Measurements from ENCODE around the gene EPHB1. TPM values are rescaled to one million over a fixed set of nuclear protein-coding genes. Genes with fewer than 3 reads are reported as not detected.

The EPHB1 gene
- total RNA-seq, 1 experiment from 2014 or later = 2.8 TPM

GRCh38 chr3:135057996-135058395 lies 262.9 kb downstream of the EPHB1 start:
- Mint-ChIP-seq H3K4me3 (no peak overlapping the region), H3K9me3 (peaks cover 12% of the 10 kb centered on the region in 2 experiments), H3K36me3 (ENCODE audit: insufficient read depth in 1 of 3, low read depth in 3 of 3) (peaks cover 0 to 12% (median 8%) of the 10 kb centered on the region in 3 experiments; a peak in 5 of 7 replicates), H3K27me3 (ENCODE audit: low read depth) (no peaks in the 10 kb centered on the region; the same call in none of the 2 replicates), H3K27ac (no peak overlapping the region), H3K4me1 (peaks cover 4 to 7% of the 10 kb centered on the region in 2 experiments; a peak in 3 of 4 replicates)
- H3K56ac ChIP-seq (ENCODE audit: insufficient read length, low read depth, low read length) = no peak overlapping the region
- no peak overlapping the region for H2BK5ac ChIP-seq (ENCODE audit: insufficient read length, low read length)
- H3K4me2 ChIP-seq (ENCODE audit: insufficient read depth, insufficient read length, low read length) = no peak overlapping the region
- H3T11ph ChIP-seq (ENCODE audit: low read length) = no peak overlapping the region
- no peak overlapping the region for H4K8ac ChIP-seq (replicated peaks; ENCODE audit: insufficient read length, low read depth, low read length)
- H3K23me2 ChIP-seq (ENCODE audit: insufficient read length, low read depth, low read length, poor library complexity, severe bottlenecking) = no peaks in the 10 kb centered on the region
- H2AFZ ChIP-seq (ENCODE audit: low read length) = no peak overlapping the region
- no peak overlapping the region for H3K14ac ChIP-seq (ENCODE audit: insufficient read depth, low read length)
- H3K18ac ChIP-seq (ENCODE audit: insufficient read length, low read depth, low read length) = no peak overlapping the region
- no peak for DNase-seq
- H4K20me1 ChIP-seq (ENCODE audit: control insufficient read depth, insufficient read depth, insufficient read length) = no peaks in the 10 kb centered on the region
- H3K27me3 ChIP-seq (ENCODE audit: insufficient read depth, low read length) = no peaks in the 10 kb centered on the region
- no peak overlapping the region for H2BK15ac ChIP-seq (ENCODE audit: low read depth, low read length)
- no peak overlapping the region for H3K27ac ChIP-seq (ENCODE audit: insufficient read length, low read depth, low read length)
- H4K5ac ChIP-seq (ENCODE audit: insufficient read length, low read depth, low read length) = no peak overlapping the region
- no peaks in the 10 kb centered on the region for H3K9me3 ChIP-seq (ENCODE audit: control insufficient read depth, low read depth, low read length)
- no peak overlapping the region for H2BK12ac ChIP-seq (ENCODE audit: insufficient read length, low read depth, low read length)
- H4K91ac ChIP-seq (ENCODE audit: insufficient read length, low read depth, low read length) = no peak overlapping the region
- H3K9ac ChIP-seq (ENCODE audit: extremely low read depth, insufficient read length, low read length) = no peak overlapping the region
- WGBS (ENCODE audit: extremely low coverage, insufficient read length, low lambda C conversion rate) = no CpG with 5 or more reads among the region's 5 CpGs
- no peak overlapping the region for H2AK5ac ChIP-seq (ENCODE audit: insufficient read length, low read length)
- H2BK120ac ChIP-seq (ENCODE audit: low read depth, low read length, poor library complexity, severe bottlenecking) = no peak overlapping the region
- H3K79me1 ChIP-seq (ENCODE audit: insufficient read depth, low read depth, low read length, poor library complexity, severe bottlenecking) = no peaks in the 10 kb centered on the region
- TF ChIP-seq CTCF (conservative IDR thresholded peaks at IDR 0.05) = no peak
- H2BK20ac ChIP-seq (ENCODE audit: low read depth, low read length, poor library complexity, severe bottlenecking) = no peak overlapping the region
- no peak overlapping the region for H3K23ac ChIP-seq (ENCODE audit: insufficient read length, low read depth, low read length)
- no peak overlapping the region for H3K4ac ChIP-seq (ENCODE audit: low read depth, low read length)
- no peaks in the 10 kb centered on the region for H3K4me1 ChIP-seq (ENCODE audit: insufficient read depth, low read length)
- no peaks in the 10 kb centered on the region for H3K79me2 ChIP-seq (ENCODE audit: insufficient read depth, low read length)

All from H9 (cell line).